IPS DF 6.9 (cell line): ENCODE data around the gene SLC17A2.

Experiments used
- DNase-seq: peaks from one replicate; pipeline ENCODE4 v3.0.0-alpha.2; 2013; ENCODE audit warnings: low read depth, low spot score
- H3K27ac ChIP-seq: one replicate; pipeline ENCODE4 v1.5.1; 2013; ENCODE audit warnings: low read length, control low read depth
- H3K27me3 ChIP-seq: 2 replicates; pipeline ENCODE4 v1.6.1; 2013; ENCODE audit warnings: mild to moderate bottlenecking, low read length; ENCODE audit not compliant: control insufficient read depth, insufficient read depth
- H3K36me3 ChIP-seq: 2 replicates; pipeline ENCODE4 v1.6.1; 2013; ENCODE audit warnings: low read length; ENCODE audit not compliant: control insufficient read depth, insufficient read depth
- H3K4me1 ChIP-seq: 2 replicates; pipeline ENCODE4 v1.6.1; 2013; ENCODE audit warnings: low read length; ENCODE audit not compliant: control insufficient read depth, insufficient read depth
- H3K4me3 ChIP-seq: 2 replicates; pipeline ENCODE4 v1.5.1; 2013; ENCODE audit warnings: mild to moderate bottlenecking, low read length
- H3K9me3 ChIP-seq: 2 replicates; pipeline ENCODE4 v1.6.1; 2013; ENCODE audit warnings: low read length, inconsistent platforms; ENCODE audit not compliant: control insufficient read depth, insufficient read depth
- WGBS: extraction: QIAGEN DNeasy Blood & Tissue Kit; methylation state at CpG from one replicate; pipeline ENCODE4 v1.1.7; 2013; ENCODE audit warnings: mixed read lengths, missing lambda C conversion rate; ENCODE audit not compliant: insufficient read length, insufficient coverage; 5-methylcytosine and 5-hydroxymethylcytosine counted together

SLC17A2 gene

GRCh38 chr6:25963426-25964123 lies 33.1 kb upstream of the SLC17A2 start:
- no peaks in the 10 kb centered on the region for H3K36me3 ChIP-seq
- no peak overlapping the region for H3K27ac ChIP-seq
- DNase-seq = peak; percentile 61

GRCh38 chr6:25962149-25963127 lies 31.9 kb upstream of the SLC17A2 start, which contains the start of gene TRIM38:
TSS of gene TRIM38 (plus strand) at chr6:25962802. CDS start at chr6:25966523, 3,721 bp downstream.
- Histone ChIP-seq H3K4me3 (no peak within 1 kb of the TSS), H3K36me3 (no peaks in the 10 kb centered on the region), H3K9me3 (peaks cover 2% of the 10 kb centered on the region; the same call in 1 of the 2 replicates), H3K27me3 (no peaks in the 10 kb centered on the region; the same call in 1 of the 2 replicates), H3K4me1 (peaks cover 7% of the 10 kb centered on the region; the same call in 1 of the 2 replicates), H3K27ac (no peak within 1 kb of the TSS)
- no peak for DNase-seq
- no CpG with 5 or more reads among the region's 11 CpGs for WGBS

More at GRCh38 chr6:25963426-25964123, 33.1 kb upstream of the SLC17A2 start:
- Histone ChIP-seq H3K4me1 (peaks cover 7% of the 10 kb centered on the region; the same call in 1 of the 2 replicates), H3K9me3 (peaks cover 2% of the 10 kb centered on the region; the same call in 1 of the 2 replicates), H3K4me3 (no peak overlapping the region), H3K27me3 (no peaks in the 10 kb centered on the region; the same call in 1 of the 2 replicates)
- no CpG with 5 or more reads among the region's 6 CpGs for WGBS

- no peak overlapping the region for H3K4me3 ChIP-seq
- DNase-seq = no peak
- no CpG with 5 or more reads among the region's 3 CpGs for WGBS
- no peaks in the 10 kb centered on the region; the same call in 1 of the 2 replicates for H3K27me3 ChIP-seq
- peaks cover 6% of the 10 kb centered on the region; the same call in 1 of the 2 replicates for H3K4me1 ChIP-seq
- peaks cover 2% of the 10 kb centered on the region; the same call in 1 of the 2 replicates for H3K9me3 ChIP-seq
- no peaks in the 10 kb centered on the region for H3K36me3 ChIP-seq
- no peak overlapping the region for H3K27ac ChIP-seq
Measured at GRCh38 chr6:25961619-25962148, 31.2 kb upstream of the SLC17A2 start.

GRCh38 chr6:25960734-25961133 lies 30.2 kb upstream of the SLC17A2 start:
- peaks cover 2% of the 10 kb centered on the region; the same call in 1 of the 2 replicates for H3K9me3 ChIP-seq
- no CpG with 5 or more reads among the region's 3 CpGs for WGBS
- H3K4me3 ChIP-seq = no peak overlapping the region
- no peak overlapping the region for H3K27ac ChIP-seq
- H3K36me3 ChIP-seq = no peaks in the 10 kb centered on the region
- no peak for DNase-seq
- H3K4me1 ChIP-seq = peaks cover 2% of the 10 kb centered on the region; the same call in 1 of the 2 replicates
- no peaks in the 10 kb centered on the region; the same call in 1 of the 2 replicates for H3K27me3 ChIP-seq

- no peaks in the 10 kb centered on the region; the same call in 1 of the 2 replicates for H3K27me3 ChIP-seq
- WGBS = no CpG with 5 or more reads among the region's 2 CpGs
- no peaks in the 10 kb centered on the region for H3K36me3 ChIP-seq
- H3K4me1 ChIP-seq = peaks cover 2% of the 10 kb centered on the region; the same call in 1 of the 2 replicates
- H3K27ac ChIP-seq = no peak overlapping the region
- H3K4me3 ChIP-seq = no peak overlapping the region
- H3K9me3 ChIP-seq = peaks cover 2% of the 10 kb centered on the region; the same call in 1 of the 2 replicates
- DNase-seq = no peak
Measured at GRCh38 chr6:25959890-25960536, 29.5 kb upstream of the SLC17A2 start.

- H3K9me3 ChIP-seq = peaks cover 2% of the 10 kb centered on the region; the same call in 1 of the 2 replicates
- H3K27ac ChIP-seq = no peak overlapping the region
- WGBS = no CpG with 5 or more reads among the region's 3 CpGs
- H3K4me3 ChIP-seq = no peak overlapping the region
- H3K4me1 ChIP-seq = peaks cover 2% of the 10 kb centered on the region; the same call in 1 of the 2 replicates
- no peak for DNase-seq
- no peaks in the 10 kb centered on the region for H3K36me3 ChIP-seq
- H3K27me3 ChIP-seq = no peaks in the 10 kb centered on the region; the same call in 1 of the 2 replicates
Measured at GRCh38 chr6:25958700-25959162, 28.2 kb upstream of the SLC17A2 start.

GRCh38 chr6:25956226-25956625 lies 25.7 kb upstream of the SLC17A2 start:
- WGBS = no CpG with 5 or more reads among the region's 3 CpGs
- H3K27me3 ChIP-seq = no peaks in the 10 kb centered on the region
- no peaks in the 10 kb centered on the region for H3K36me3 ChIP-seq
- no peaks in the 10 kb centered on the region for H3K4me1 ChIP-seq
- no peak overlapping the region for H3K4me3 ChIP-seq
- no peak for DNase-seq
- peaks cover 2% of the 10 kb centered on the region; the same call in 1 of the 2 replicates for H3K9me3 ChIP-seq
- no peak overlapping the region for H3K27ac ChIP-seq

- H3K4me3 ChIP-seq = no peak overlapping the region
- no CpG with 5 or more reads among the region's 1 CpG for WGBS
- DNase-seq = no peak
- no peaks in the 10 kb centered on the region for H3K4me1 ChIP-seq
- H3K27ac ChIP-seq = no peak overlapping the region
- no peaks in the 10 kb centered on the region for H3K27me3 ChIP-seq
- no peaks in the 10 kb centered on the region for H3K36me3 ChIP-seq
- peaks cover 2% of the 10 kb centered on the region; the same call in 1 of the 2 replicates for H3K9me3 ChIP-seq
Measured at GRCh38 chr6:25954756-25955155, 24.3 kb upstream of the SLC17A2 start.

GRCh38 chr6:25953733-25954132 lies 23.2 kb upstream of the SLC17A2 start:
- H3K36me3 ChIP-seq = no peaks in the 10 kb centered on the region
- peaks cover 1% of the 10 kb centered on the region; the same call in 1 of the 2 replicates for H3K9me3 ChIP-seq
- no peak overlapping the region for H3K4me3 ChIP-seq
- no peaks in the 10 kb centered on the region for H3K27me3 ChIP-seq
- WGBS = no CpG with 5 or more reads among the region's 3 CpGs
- no peaks in the 10 kb centered on the region for H3K4me1 ChIP-seq
- DNase-seq = no peak
- no peak overlapping the region for H3K27ac ChIP-seq
